DND-41 (cell line): ENCODE measurements around the gene SH3GLB2.

Experiments
- CTCF ChIP-seq: IDR thresholded peaks from 2 replicates; pipeline ENCODE4 v1.5.1; 2012; ENCODE audit warnings: borderline replicate concordance, low read length, moderate library complexity, mild to moderate bottlenecking; ENCODE audit not compliant: poor library complexity, severe bottlenecking; ENCODE audit errors: extremely low read depth
- EZH2 ChIP-seq: IDR thresholded peaks from 3 replicates; pipeline ENCODE4 v1.6.1; 2012; ENCODE audit warnings: borderline replicate concordance, low read depth, mild to moderate bottlenecking, moderate library complexity, low read length, inconsistent platforms; ENCODE audit not compliant: severe bottlenecking

- no peak for TF ChIP-seq CTCF
- TF ChIP-seq EZH2, result no peak
These were observed 40.0 kb upstream of the SH3GLB2 start for GRCh38 chr9:129068110-129068509.
